Astrocyte of the cerebellum (primary cell): ENCODE results near the gene TBC1D3B.
"Not testable (repeated sequence)": the region's sequence is repeated elsewhere in the genome, so short reads cannot be mapped to it uniquely, and the experiment has no call there.

Experiments used
- DNase-seq: peaks from one replicate; pipeline ENCODE4 v3.0.0-alpha.2; 2011; ENCODE audit warnings: low read depth
- H3K4me3 ChIP-seq: 2 replicates; pipeline ENCODE4 v1.5.1; 2011; ENCODE audit warnings: mild to moderate bottlenecking, low read depth, low read length, moderate library complexity
- in situ Hi-C: cut with HindIII; loops from 2 replicates; pipeline ENCODE4 v1.10.0; 2017; ENCODE audit warnings: low sequenced_read_pairs
- TF ChIP-seq, protein P1 (sequence below): IDR thresholded peaks from 2 replicates; pipeline ENCODE4 v1.5.1; 2012; ENCODE audit warnings: low read length, low read depth, moderate library complexity, mild to moderate bottlenecking; ENCODE audit errors: missing control alignments

The TBC1D3B gene

DNA sequence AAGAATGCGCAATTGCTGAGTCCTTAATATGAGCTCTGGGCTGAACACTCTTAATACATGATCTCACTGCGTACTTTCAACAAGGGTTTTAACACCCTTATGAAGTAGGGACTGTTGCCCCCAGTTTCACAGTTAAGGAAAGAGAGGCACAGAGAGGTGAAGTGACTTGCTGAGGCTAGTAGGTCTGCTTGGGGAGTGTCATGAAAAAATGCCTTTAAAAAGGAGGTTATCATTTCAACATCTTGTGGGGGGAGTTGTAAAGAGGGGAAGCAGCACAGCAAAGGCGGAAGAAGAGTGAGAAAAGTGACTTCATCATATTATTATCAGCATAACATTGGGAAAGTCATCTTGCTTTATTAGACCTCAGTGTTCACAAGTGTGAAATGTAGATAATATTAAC, 36.5 kb upstream of the TBC1D3B start:
- DNase-seq = no peak
- in situ Hi-C loops = loop anchor here (25.0 kb wide), 2 partner anchors 101 to 274 kb away; partner anchors contain the start of genes CCL4 and ZNHIT3
- TF ChIP-seq, protein P1, sequence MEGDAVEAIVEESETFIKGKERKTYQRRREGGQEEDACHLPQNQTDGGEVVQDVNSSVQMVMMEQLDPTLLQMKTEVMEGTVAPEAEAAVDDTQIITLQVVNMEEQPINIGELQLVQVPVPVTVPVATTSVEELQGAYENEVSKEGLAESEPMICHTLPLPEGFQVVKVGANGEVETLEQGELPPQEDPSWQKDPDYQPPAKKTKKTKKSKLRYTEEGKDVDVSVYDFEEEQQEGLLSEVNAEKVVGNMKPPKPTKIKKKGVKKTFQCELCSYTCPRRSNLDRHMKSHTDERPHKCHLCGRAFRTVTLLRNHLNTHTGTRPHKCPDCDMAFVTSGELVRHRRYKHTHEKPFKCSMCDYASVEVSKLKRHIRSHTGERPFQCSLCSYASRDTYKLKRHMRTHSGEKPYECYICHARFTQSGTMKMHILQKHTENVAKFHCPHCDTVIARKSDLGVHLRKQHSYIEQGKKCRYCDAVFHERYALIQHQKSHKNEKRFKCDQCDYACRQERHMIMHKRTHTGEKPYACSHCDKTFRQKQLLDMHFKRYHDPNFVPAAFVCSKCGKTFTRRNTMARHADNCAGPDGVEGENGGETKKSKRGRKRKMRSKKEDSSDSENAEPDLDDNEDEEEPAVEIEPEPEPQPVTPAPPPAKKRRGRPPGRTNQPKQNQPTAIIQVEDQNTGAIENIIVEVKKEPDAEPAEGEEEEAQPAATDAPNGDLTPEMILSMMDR = no peak
- H3K4me3 ChIP-seq = no peak overlapping the region

DNA sequence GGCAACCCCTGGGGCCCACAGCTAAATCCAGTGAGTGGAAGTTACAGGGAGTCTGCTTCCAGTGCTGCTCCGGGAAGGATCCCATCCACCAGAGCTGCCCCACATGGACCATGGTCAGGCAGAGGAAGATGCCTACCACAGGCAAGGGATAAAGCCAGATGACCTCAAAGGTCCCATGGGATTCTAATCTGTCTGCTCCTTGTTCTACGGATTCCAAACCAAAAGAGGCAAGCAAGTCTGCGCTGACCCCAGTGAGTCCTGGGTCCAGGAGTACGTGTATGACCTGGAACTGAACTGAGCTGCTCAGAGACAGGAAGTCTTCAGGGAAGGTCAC, 35.8 kb upstream of the TBC1D3B start:
- H3K4me3 ChIP-seq = no peak overlapping the region
- in situ Hi-C loops = loop anchor here (25.0 kb wide), 2 partner anchors 100 to 275 kb away; partner anchors contain the start of genes CCL4 and ZNHIT3
- TF ChIP-seq, protein P1 = no peak
- no peak for DNase-seq

DNA sequence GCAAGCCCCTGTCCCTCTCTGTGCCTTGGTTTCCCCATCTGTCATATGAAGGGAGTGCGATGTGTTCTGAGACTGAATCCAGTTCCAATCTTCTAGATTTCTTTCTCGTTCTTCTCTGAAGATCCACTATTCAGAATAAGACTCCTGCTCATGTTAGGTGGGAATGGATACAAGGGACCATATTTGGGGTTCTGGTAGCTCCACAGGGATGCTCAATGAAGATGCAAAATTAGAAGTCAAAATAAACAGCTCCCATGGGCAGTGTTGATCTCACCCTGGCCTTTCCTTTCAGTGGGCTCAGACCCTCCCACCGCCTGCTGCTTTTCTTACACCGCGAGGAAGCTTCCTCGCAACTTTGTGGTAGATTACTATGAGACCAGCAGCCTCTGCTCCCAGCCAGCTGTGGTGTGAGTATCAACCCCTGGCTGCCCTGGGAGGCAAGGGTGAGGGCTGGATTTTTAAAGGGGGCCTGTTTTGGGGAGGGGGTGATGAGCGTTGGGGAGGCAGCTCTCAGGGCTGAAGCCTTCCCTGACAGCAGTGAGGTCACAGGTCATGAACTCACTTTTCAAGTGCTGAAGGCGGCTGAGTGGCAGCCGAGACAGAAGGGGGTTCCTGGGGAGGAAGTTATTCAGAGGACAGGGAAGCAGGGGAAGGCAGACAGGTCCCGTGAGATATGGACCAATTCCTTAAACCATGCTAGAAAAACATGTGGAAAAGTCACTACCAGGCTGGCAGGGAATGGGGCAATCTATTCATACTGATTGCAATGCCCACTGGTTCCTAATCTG, 35.2 kb upstream of the TBC1D3B start:
- DNase-seq, H3K4me3 ChIP-seq: not testable (repeated sequence)
- in situ Hi-C loops = loop anchor here (25.0 kb wide), 2 partner anchors 99 to 276 kb away; partner anchors contain the start of genes CCL4 and ZNHIT3

DNA sequence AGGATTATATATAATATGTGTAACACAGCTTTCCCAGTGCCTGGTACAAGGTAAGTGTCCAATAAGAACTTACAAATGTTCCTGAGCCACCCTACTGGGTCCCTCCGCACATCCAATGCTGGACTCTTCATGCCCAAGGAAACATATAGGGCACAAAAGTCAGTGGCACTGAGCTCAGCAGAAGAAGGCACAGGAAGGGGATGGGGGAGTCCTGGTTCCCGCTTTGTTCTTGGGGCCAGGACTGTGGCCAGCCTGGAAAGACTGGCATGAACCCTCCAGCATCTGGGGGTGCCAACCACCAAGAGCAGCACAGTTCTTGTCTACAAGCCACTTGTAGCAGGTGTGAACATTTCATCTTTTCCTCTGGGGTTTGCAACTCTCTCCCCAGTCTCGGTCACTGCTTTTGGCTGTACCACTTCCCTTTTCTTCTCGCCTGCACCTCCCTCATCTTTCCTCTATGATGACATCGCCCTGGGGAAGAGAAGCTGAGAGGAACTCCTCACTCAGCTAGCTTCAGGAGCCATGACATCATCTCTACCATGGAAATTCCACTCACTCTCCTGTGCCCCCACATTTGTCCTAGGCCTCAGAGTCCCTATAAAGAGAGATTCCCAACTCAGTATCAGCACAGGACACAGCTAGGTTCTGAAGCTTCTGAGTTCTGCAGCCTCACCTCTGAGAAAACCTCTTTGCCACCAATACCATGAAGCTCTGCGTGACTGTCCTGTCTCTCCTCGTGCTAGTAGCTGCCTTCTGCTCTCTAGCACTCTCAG, 34.2 kb upstream of the TBC1D3B start, which contains the start of gene CCL4L2:
TSS of gene CCL4L2 (plus strand) at position 625 of the 773 bp plus-strand sequence.
- not testable (repeated sequence) for DNase-seq, H3K4me3 ChIP-seq
- in situ Hi-C loops = loop anchor here (25.0 kb wide), 2 partner anchors 98 to 277 kb away; partner anchors contain the start of genes CCL4 and ZNHIT3

DNA sequence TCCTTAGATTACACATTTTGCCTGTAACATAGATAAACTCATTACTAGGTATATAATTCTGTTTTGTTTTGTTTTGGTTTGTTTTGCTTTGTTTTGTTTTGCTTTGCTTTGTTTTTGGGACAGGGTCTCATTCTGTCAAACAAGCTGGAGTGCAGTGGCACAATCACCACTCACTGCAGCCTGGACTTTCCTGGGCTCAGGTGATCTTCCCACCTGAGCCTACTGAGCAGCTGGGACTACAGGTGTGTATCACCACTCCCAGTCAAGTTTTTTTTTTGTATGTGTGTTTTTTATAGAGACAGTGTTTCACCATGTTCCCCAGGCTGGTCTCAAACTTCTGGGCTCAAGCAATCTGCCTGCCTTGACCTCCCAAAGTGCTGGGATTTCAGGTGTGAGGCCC, 33.1 kb upstream of the TBC1D3B start:
- no peak for DNase-seq
- in situ Hi-C loops = loop anchor here (25.0 kb wide), 2 partner anchors 97 to 278 kb away; partner anchors contain the start of genes CCL4 and ZNHIT3
- TF ChIP-seq, protein P1 = no peak
- no peak overlapping the region for H3K4me3 ChIP-seq

DNA sequence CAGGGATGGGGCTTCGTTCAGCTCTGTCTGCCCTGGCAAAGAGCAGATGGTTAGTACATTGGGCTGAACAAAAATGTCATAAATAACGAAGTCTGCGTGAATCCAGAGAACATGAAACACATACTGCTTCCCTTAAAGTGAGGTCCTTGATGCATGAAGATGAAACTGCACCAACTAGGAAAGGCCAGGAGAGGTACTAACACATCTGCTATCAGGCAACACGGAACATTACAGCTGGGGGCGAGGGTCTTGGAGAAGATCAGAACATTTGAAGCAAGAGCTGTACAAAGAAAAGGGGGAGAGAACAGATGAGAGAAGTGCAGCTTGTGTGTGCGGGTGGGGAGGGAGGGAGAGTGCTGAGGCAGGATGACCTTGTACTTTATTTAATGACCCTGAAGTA, 30.9 kb upstream of the TBC1D3B start:
- in situ Hi-C loops = loop anchor here (25.0 kb wide), 2 partner anchors 95 to 280 kb away; partner anchors contain the start of genes CCL4 and ZNHIT3
- H3K4me3 ChIP-seq, DNase-seq: not testable (repeated sequence)

DNA sequence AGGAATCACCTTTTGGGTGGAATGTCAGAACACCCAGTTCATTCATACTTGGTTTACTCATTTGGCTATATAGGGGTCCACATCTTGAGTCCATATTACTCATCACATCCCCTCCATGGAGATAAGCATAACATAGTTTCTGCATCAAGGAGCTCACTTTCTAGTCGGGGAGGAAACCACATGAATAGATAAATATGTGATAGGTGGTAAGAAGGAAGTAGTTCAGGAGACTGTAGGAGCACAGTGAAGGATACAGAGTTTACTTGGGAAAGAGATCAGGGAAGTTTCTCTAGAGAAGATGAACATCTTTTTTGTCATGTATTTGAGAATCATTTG, 30.0 kb upstream of the TBC1D3B start:
- H3K4me3 ChIP-seq, DNase-seq: not testable (repeated sequence)
- in situ Hi-C loops = loop anchor here (25.0 kb wide), 2 partner anchors 94 to 281 kb away; partner anchors contain the start of genes CCL4 and ZNHIT3

DNA sequence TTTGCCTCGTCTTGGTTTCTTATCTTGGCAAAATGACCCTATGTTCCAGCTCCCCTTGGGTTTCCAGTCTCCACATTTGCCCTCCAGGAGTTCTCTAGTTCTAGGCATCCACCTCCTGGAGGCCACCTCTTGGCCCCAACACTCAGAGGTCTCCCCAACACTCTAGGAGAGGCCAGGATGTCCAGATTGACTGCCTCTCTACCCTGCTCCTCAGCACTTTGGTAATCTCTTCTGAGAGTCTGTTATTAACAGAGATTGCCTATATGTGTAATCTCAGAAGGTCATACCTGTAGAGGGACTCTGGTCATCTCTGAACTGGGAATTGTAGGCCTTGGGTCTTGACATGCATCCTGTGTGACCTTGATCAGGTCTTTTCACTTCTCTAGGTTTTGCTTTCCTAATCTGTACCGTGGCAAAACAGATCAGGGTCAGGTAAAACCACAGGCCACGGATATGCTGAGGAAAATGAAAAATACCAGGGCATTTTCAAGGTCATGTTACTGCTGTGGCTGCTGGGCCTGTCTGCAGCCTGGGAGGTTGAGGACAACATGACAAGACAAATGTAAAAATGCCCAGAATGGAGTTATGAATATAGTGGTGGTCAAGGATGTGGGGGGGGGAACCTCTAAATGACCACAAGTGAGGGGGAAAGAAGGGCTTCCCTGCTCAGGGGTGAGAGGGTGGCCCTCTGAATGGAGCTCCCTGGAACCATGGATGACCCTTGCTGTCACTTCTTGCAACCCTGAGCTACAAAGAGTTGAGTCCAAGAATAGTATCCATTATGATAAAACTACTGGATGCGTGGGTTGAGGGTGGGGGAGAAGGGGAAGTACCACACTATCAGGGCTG, 29.4 kb upstream of the TBC1D3B start:
- DNase-seq = no peak
- TF ChIP-seq, protein P1 = no peak
- no peak overlapping the region for H3K4me3 ChIP-seq
- in situ Hi-C loops = loop anchor here (25.0 kb wide), 2 partner anchors 94 to 281 kb away; partner anchors contain the start of genes CCL4 and ZNHIT3
